Measurements from ENCODE around the gene CNNM1. TPM values are rescaled to one million over a fixed set of nuclear protein-coding genes. Genes with fewer than 3 reads are reported as not detected.

The CNNM1 gene
- total RNA-seq, 1 experiment from 2014 or later, result not detected

DNA sequence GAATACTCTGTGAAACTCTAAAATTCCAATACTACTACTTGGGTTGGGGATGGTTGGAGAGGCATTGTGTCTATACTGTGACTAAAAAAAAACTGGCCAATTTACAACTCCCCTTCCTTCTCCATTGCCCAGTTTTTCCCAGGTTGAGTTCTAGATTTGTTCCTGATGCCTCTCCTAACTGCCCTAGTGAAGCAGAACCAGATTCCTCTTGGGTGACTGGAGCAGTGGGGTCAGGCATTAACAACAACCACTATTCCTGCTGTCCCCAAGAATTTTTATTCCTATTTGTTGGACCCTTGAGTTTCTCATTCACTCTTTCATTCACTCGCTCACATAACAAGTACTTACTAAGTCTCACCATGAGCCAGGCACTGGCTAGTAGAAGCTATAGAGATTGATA, 95.5 kb downstream of the CNNM1 start:
- intact Hi-C loops (cut with micrococcal nuclease; ENCODE audit: unreplicated experiment), result no loop called here
- no peak overlapping the region for H3K4me2 ChIP-seq
- ChIA-PET CTCF (no interaction called here), POLR2A (ENCODE audit: unreplicated experiment) (no interaction called here)
- no peaks in the 10 kb centered on the region for H3K4me1 ChIP-seq (replicated peaks; ENCODE audit: insufficient read depth)
- H3F3A ChIP-seq (ENCODE audit: insufficient read depth, low read depth), result no peaks in the 10 kb centered on the region
- no peaks in the 10 kb centered on the region for H3K9me2 ChIP-seq (ENCODE audit: insufficient read depth)
- no peak for DNase-seq
- H3K79me2 ChIP-seq (ENCODE audit: low read depth), result peaks cover 21% of the 10 kb centered on the region
- H3K9me3 ChIP-seq (ENCODE audit: insufficient read depth, low read depth), result no peaks in the 10 kb centered on the region
- no peak overlapping the region for H3K4me3 ChIP-seq
- H3K36me3 ChIP-seq (ENCODE audit: low read depth), result no peaks in the 10 kb centered on the region; the same call in 1 of the 2 replicates
- TF ChIP-seq, protein P1, sequence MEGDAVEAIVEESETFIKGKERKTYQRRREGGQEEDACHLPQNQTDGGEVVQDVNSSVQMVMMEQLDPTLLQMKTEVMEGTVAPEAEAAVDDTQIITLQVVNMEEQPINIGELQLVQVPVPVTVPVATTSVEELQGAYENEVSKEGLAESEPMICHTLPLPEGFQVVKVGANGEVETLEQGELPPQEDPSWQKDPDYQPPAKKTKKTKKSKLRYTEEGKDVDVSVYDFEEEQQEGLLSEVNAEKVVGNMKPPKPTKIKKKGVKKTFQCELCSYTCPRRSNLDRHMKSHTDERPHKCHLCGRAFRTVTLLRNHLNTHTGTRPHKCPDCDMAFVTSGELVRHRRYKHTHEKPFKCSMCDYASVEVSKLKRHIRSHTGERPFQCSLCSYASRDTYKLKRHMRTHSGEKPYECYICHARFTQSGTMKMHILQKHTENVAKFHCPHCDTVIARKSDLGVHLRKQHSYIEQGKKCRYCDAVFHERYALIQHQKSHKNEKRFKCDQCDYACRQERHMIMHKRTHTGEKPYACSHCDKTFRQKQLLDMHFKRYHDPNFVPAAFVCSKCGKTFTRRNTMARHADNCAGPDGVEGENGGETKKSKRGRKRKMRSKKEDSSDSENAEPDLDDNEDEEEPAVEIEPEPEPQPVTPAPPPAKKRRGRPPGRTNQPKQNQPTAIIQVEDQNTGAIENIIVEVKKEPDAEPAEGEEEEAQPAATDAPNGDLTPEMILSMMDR (conservative IDR thresholded peaks at IDR 0.05), result no peak
- no peak for TF ChIP-seq EZH2 (IDR thresholded peaks at IDR 0.05; ENCODE audit: low read depth)
- BruUV-seq (replicated peaks), result no TSS peak
- no peaks in the 10 kb centered on the region for H4K20me1 ChIP-seq (ENCODE audit: insufficient read depth)
- H3K27ac ChIP-seq, result no peak overlapping the region
- H2AFZ ChIP-seq, result no peak overlapping the region
- H3K27me3 ChIP-seq (ENCODE audit: insufficient read depth, low read depth), result no peaks in the 10 kb centered on the region

DNA sequence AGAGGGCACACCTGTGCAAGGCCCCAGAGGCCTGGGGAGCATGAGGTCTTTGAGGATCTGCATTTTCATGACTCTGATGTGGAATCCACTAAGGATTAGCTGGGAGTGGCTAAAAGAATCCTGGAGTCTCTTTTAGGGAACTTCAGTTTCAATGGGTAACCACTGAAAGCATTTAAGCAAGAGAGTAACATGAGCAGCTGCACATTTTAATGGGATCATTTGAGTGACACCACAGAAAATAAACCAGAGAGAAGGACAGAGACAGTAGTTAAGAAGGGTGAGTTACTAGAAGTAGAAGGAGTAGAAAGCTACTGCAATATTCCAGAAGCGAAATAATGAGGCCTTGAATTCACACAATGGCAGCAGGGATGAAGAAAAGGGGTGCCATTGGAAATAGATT, 96.0 kb downstream of the CNNM1 start:
- intact Hi-C loops (cut with micrococcal nuclease; ENCODE audit: unreplicated experiment), result no loop called here
- Histone ChIP-seq H2AFZ (no peak overlapping the region), H4K20me1 (ENCODE audit: insufficient read depth) (no peaks in the 10 kb centered on the region), H3K27me3 (ENCODE audit: insufficient read depth, low read depth) (no peaks in the 10 kb centered on the region), H3K4me2 (no peak overlapping the region), H3K36me3 (ENCODE audit: low read depth) (no peaks in the 10 kb centered on the region; the same call in 1 of the 2 replicates), H3K27ac (no peak overlapping the region), H3K4me3 (no peak overlapping the region), H3K9me2 (ENCODE audit: insufficient read depth) (no peaks in the 10 kb centered on the region), H3K79me2 (ENCODE audit: low read depth) (peaks cover 26% of the 10 kb centered on the region), H3F3A (ENCODE audit: insufficient read depth, low read depth) (no peaks in the 10 kb centered on the region), H3K4me1 (replicated peaks; ENCODE audit: insufficient read depth) (no peaks in the 10 kb centered on the region), H3K9me3 (ENCODE audit: insufficient read depth, low read depth) (no peaks in the 10 kb centered on the region)
- TF ChIP-seq, protein P1 (conservative IDR thresholded peaks at IDR 0.05), result no peak
- TF ChIP-seq EZH2 (IDR thresholded peaks at IDR 0.05; ENCODE audit: low read depth), result no peak
- BruUV-seq (replicated peaks), result no TSS peak
- DNase-seq, result no peak
- POLR2A ChIA-PET (ENCODE audit: unreplicated experiment), result no interaction called here
- CTCF ChIA-PET, result no interaction called here

DNA sequence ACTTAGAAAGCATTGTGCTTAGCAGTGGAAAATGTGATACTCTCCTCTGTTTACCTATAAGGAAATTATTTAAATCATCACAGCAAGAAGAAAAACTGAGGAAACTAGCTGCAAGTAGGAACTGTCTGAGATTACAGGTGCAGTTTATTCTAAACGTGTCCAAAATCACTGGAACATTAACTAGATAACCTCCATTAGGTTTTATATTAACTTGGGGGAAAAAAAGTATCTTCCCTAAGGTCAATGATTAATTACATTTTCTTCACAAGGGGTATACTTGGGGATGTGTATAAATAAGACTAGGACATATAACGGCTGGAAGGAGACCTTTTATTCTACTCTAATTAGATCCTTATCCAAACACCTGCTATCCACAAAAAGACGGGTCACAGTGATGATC, 97.5 kb downstream of the CNNM1 start:
- no peak for TF ChIP-seq EZH2 (IDR thresholded peaks at IDR 0.05; ENCODE audit: low read depth)
- TF ChIP-seq, protein P1 (conservative IDR thresholded peaks at IDR 0.05), result no peak
- no peak for DNase-seq
- Histone ChIP-seq H2AFZ (no peak overlapping the region), H4K20me1 (ENCODE audit: insufficient read depth) (no peaks in the 10 kb centered on the region), H3F3A (ENCODE audit: insufficient read depth, low read depth) (peaks cover 4% of the 10 kb centered on the region; the same call in 1 of the 2 replicates), H3K36me3 (ENCODE audit: low read depth) (no peaks in the 10 kb centered on the region; the same call in 1 of the 2 replicates), H3K4me1 (replicated peaks; ENCODE audit: insufficient read depth) (no peaks in the 10 kb centered on the region), H3K79me2 (ENCODE audit: low read depth) (peaks cover 28% of the 10 kb centered on the region), H3K9me2 (ENCODE audit: insufficient read depth) (no peaks in the 10 kb centered on the region), H3K9me3 (ENCODE audit: insufficient read depth, low read depth) (no peaks in the 10 kb centered on the region), H3K4me2 (no peak overlapping the region), H3K27ac (no peak overlapping the region), H3K27me3 (ENCODE audit: insufficient read depth, low read depth) (no peaks in the 10 kb centered on the region), H3K4me3 (no peak overlapping the region)
- BruUV-seq (replicated peaks), result no TSS peak
- POLR2A ChIA-PET (ENCODE audit: unreplicated experiment), result no interaction called here
- intact Hi-C loops (cut with micrococcal nuclease; ENCODE audit: unreplicated experiment), result no loop called here
- CTCF ChIA-PET, result no interaction called here
